ENCODE data around the gene AMACR.
A peak's percentile ranks its signal among the peaks of the same experiment; 100 is the strongest.
"Not testable (repeated sequence)": the region's sequence is repeated elsewhere in the genome, so short reads cannot be mapped to it uniquely, and the experiment has no call there.

AMACR gene

GRCh38 chr5:33957577-33958150 lies 50.2 kb downstream of the AMACR start:
- TF ChIP-seq CTCF (IDR thresholded peaks at IDR 0.05; ENCODE audit: low read length, missing control alignments), result no peak
- H3K4me3 ChIP-seq (replicated peaks; ENCODE audit: low read depth, low read length), result no peak overlapping the region
- DNase-seq (ENCODE audit: low read depth), result no peak

DNA sequence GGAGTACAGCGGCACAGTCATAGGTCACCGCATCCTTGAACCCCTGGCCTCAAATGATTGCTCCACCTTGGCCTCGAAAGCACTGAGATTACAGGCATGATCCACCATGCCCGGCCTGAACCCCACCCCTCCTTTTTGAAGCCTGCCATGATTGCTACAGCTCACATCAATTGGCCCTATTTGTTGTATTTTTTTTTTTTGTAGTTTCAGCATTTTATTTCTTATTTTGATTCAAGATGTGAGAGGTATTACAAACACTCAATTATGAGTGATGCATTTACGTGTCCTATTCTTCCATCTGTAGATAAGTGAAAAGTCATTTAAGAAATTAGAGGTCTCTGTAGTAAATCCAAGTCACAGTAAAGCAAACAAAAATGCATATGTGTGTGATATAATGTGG lies 55.7 kb downstream of the AMACR start:
- DNase-seq (ENCODE audit: low read depth); H3K4me3 ChIP-seq (replicated peaks; ENCODE audit: low read depth, low read length): not testable (repeated sequence)

DNA sequence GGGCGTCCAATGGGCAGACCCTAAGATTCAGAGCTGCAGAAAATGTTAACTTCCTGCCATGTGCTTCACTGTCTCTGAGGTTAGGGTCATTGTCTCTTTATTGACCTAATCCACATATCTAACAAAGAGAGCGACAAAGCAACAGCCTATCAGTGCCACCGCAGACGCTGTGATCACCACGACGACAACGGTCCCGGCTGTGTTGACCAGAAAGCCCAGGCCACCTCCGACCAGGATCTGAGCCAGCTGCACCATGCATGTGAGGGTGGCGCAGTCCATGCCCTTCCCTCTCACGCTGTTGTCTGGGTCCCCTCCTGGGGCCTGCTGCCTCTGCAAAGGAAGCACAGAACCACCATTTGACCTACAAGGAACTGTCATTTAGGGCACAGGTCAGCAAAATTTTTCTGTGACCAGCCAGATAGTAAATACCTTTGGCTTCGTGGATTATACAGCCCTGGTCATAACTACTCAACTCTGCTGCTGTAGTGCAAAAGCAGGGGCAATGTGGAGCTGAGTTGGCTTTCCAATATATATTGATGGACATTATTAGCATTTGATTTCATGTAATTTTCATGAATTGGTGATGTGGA lies 63.2 kb downstream of the AMACR start:
- no peak for TF ChIP-seq CTCF (IDR thresholded peaks at IDR 0.05; ENCODE audit: low read length, missing control alignments)
- no peak for DNase-seq (ENCODE audit: low read depth)
- no peak overlapping the region for H3K4me3 ChIP-seq (replicated peaks; ENCODE audit: low read depth, low read length)

GRCh38 chr5:33941090-33941489 lies 66.8 kb downstream of the AMACR start:
- DNase-seq (ENCODE audit: low read depth), result no peak
- H3K4me3 ChIP-seq (replicated peaks; ENCODE audit: low read depth, low read length), result no peak overlapping the region
- no peak for TF ChIP-seq CTCF (IDR thresholded peaks at IDR 0.05; ENCODE audit: low read length, missing control alignments)

- TF ChIP-seq CTCF (IDR thresholded peaks at IDR 0.05; ENCODE audit: low read length, missing control alignments), result no peak
- peak; percentile 62 for DNase-seq (ENCODE audit: low read depth)
- H3K4me3 ChIP-seq (replicated peaks; ENCODE audit: low read depth, low read length), result no peak overlapping the region
Observed at GRCh38 chr5:33939556-33940262, 68.1 kb downstream of the AMACR start.

- no peak for TF ChIP-seq CTCF (IDR thresholded peaks at IDR 0.05; ENCODE audit: low read length, missing control alignments)
- DNase-seq (ENCODE audit: low read depth), result no peak
- H3K4me3 ChIP-seq (replicated peaks; ENCODE audit: low read depth, low read length), result no peak overlapping the region
Observed at GRCh38 chr5:33938881-33939280, 69.0 kb downstream of the AMACR start.

DNA sequence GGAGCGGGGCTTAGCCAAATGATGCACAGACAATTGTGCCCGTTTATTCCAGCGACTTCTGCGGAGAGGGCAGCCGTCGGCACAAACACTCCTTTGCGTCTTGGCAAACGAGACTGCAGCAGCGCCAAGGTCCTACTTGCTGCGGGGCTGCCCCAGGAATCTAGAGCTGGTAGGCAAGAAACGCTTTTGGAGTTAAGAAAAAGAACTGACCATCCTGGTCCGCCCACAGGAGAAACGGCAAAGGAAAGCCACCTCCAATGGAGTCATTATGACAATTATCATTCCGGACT lies 69.4 kb downstream of the AMACR start:
- H3K4me3 ChIP-seq (replicated peaks; ENCODE audit: low read depth, low read length), result no peak overlapping the region
- no peak for DNase-seq (ENCODE audit: low read depth)
- no peak for TF ChIP-seq CTCF (IDR thresholded peaks at IDR 0.05; ENCODE audit: low read length, missing control alignments)

All from fibroblast of pulmonary artery (primary cell).